HG02571 (cell line): ENCODE results near the gene GNB1.

Experiments
- ATAC-seq: cut with Tn5 transposase; IDR thresholded peaks from one replicate; pipeline ENCODE4 v1.9.1; 2021; ENCODE audit warnings: mild to moderate bottlenecking, moderate library complexity; ENCODE audit not compliant: unreplicated experiment

Gene GNB1

GRCh38 chr1:1768249-1768992 is 122.5 kb downstream of the GNB1 start:
- ATAC-seq: no peak

- no peak for ATAC-seq
Observed at GRCh38 chr1:1764876-1765470, 125.9 kb downstream of the GNB1 start.

- ATAC-seq: no peak
Observed at GRCh38 chr1:1763657-1764621, 126.9 kb downstream of the GNB1 start.

GRCh38 chr1:1761504-1762376 is 129.1 kb downstream of the GNB1 start:
- no peak for ATAC-seq

- no peak for ATAC-seq
Observed at GRCh38 chr1:1760715-1761114, 130.2 kb downstream of the GNB1 start.

- no peak for ATAC-seq
Observed at GRCh38 chr1:1760345-1760650, 130.6 kb downstream of the GNB1 start.

GRCh38 chr1:1759456-1760344 is 131.2 kb downstream of the GNB1 start:
- ATAC-seq: no peak

GRCh38 chr1:1758692-1759455 is 132.0 kb downstream of the GNB1 start:
- ATAC-seq: no peak

- no peak for ATAC-seq
Observed at GRCh38 chr1:1758059-1758621, 132.7 kb downstream of the GNB1 start.

- ATAC-seq: no peak
Observed at GRCh38 chr1:1757422-1758058, 133.3 kb downstream of the GNB1 start.

GRCh38 chr1:1756661-1757421 is 134.0 kb downstream of the GNB1 start:
- no peak for ATAC-seq

GRCh38 chr1:1755852-1756251 is 135.0 kb downstream of the GNB1 start:
- ATAC-seq: no peak

GRCh38 chr1:1755426-1755825 is 135.5 kb downstream of the GNB1 start:
- ATAC-seq: no peak

GRCh38 chr1:1754051-1754815 is 136.7 kb downstream of the GNB1 start:
- no peak for ATAC-seq

GRCh38 chr1:1753607-1754005 is 137.3 kb downstream of the GNB1 start:
- ATAC-seq: no peak

- no peak for ATAC-seq
Observed at GRCh38 chr1:1752636-1753606, 138.0 kb downstream of the GNB1 start.
